ENCODE measurements around the gene PAQR5. TPM values are rescaled to one million over a fixed set of nuclear protein-coding genes. Genes with fewer than 3 reads are reported as not detected.

The PAQR5 gene
- total RNA-seq, 2 donors from 2014 or later: 43.6 to 55.6 TPM

GRCh38 chr15:69375151-69375790 is 76.6 kb downstream of the PAQR5 start:
- H3K4me1 Mint-ChIP-seq: peaks cover 14% of the 10 kb centered on the region
- TF ChIP-seq, protein P1, sequence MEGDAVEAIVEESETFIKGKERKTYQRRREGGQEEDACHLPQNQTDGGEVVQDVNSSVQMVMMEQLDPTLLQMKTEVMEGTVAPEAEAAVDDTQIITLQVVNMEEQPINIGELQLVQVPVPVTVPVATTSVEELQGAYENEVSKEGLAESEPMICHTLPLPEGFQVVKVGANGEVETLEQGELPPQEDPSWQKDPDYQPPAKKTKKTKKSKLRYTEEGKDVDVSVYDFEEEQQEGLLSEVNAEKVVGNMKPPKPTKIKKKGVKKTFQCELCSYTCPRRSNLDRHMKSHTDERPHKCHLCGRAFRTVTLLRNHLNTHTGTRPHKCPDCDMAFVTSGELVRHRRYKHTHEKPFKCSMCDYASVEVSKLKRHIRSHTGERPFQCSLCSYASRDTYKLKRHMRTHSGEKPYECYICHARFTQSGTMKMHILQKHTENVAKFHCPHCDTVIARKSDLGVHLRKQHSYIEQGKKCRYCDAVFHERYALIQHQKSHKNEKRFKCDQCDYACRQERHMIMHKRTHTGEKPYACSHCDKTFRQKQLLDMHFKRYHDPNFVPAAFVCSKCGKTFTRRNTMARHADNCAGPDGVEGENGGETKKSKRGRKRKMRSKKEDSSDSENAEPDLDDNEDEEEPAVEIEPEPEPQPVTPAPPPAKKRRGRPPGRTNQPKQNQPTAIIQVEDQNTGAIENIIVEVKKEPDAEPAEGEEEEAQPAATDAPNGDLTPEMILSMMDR (conservative IDR thresholded peaks at IDR 0.05): no peak

DNA sequence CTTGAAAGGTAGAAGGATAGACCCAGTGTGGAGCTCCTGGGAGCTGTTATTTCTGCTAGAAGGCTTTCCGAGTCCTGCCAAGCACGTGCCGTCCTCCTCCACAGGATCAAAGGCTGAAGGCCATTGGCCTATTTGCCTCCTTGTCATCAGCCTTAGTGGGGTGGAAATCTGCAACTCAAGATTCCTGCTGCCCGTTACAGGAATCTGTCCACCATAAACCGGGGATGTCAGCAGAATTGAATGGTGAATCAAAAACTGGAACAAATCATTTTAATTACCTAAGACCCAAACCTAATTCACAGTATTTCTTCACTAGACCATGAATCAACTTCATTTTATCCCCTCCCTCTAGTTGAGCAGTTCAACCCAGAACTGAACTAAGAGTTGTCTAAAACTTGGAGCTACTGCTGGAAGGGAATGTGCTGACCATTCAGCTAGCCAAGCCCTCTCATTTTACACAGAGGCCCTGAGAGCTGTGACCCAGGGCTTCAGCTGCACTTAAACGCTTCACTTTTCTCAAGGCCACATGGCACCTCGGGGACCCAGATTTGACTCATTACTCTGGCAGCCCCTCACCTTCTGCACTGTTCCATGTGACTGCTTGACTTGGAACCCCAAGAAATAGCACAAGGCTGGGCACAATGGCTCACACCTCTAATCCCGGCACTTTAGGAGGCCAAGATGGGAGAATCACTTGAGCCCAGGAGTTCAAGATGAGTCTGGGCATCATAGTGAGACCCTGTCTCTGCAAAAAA is 78.7 kb downstream of the PAQR5 start:
- H3K27me3 Mint-ChIP-seq (ENCODE audit: insufficient read depth): peaks cover 2% of the 10 kb centered on the region
- no peaks in the 10 kb centered on the region for H3K4me1 ChIP-seq (ENCODE audit: control insufficient read depth, insufficient read depth, low read length)
- no peak overlapping the region for H3K9ac ChIP-seq (ENCODE audit: extremely low read depth, low read length, poor library complexity, severe bottlenecking)
- peaks cover 5% of the 10 kb centered on the region for H3K9me3 Mint-ChIP-seq
- no peaks in the 10 kb centered on the region for H3K27me3 ChIP-seq (ENCODE audit: control insufficient read depth, insufficient read depth, low read length, poor library complexity, severe bottlenecking)
- peaks cover 6% of the 10 kb centered on the region for H3K9me3 ChIP-seq (ENCODE audit: control insufficient read depth, low read length)
- peaks cover 25% of the 10 kb centered on the region for H3K36me3 ChIP-seq (ENCODE audit: control insufficient read depth, insufficient read depth, low read length)
- TF ChIP-seq, protein P1 (conservative IDR thresholded peaks at IDR 0.05): no peak
- H3K4me3 ChIP-seq (ENCODE audit: low read length): no peak overlapping the region
- H3K27ac Mint-ChIP-seq: no peak overlapping the region
- H3K4me3 Mint-ChIP-seq: no peak overlapping the region
- peaks cover 21% of the 10 kb centered on the region for H3K4me1 Mint-ChIP-seq
- 90 to 91% methylated on average over 8 of the region's 8 CpGs for WGBS, 2 experiments (ENCODE audit: insufficient coverage in 1 of 2, insufficient read length in 1 of 2)
- H3K27ac ChIP-seq (ENCODE audit: low read depth, low read length): no peak overlapping the region
- H3K36me3 Mint-ChIP-seq (ENCODE audit: low read depth): peaks cover 32% of the 10 kb centered on the region
- DNase-seq: no peak

More at GRCh38 chr15:69375151-69375790, 76.6 kb downstream of the PAQR5 start:
- H3K4me3 Mint-ChIP-seq: no peak overlapping the region
- DNase-seq: no peak
- peaks cover 5% of the 10 kb centered on the region for H3K9me3 Mint-ChIP-seq
- no peaks in the 10 kb centered on the region for H3K27me3 Mint-ChIP-seq (ENCODE audit: insufficient read depth)
- no peaks in the 10 kb centered on the region for H3K4me1 ChIP-seq (ENCODE audit: control insufficient read depth, insufficient read depth, low read length)
- H3K27me3 ChIP-seq (ENCODE audit: control insufficient read depth, insufficient read depth, low read length, poor library complexity, severe bottlenecking): no peaks in the 10 kb centered on the region
- H3K9me3 ChIP-seq (ENCODE audit: control insufficient read depth, low read length): peaks cover 13% of the 10 kb centered on the region
- no peak overlapping the region for H3K4me3 ChIP-seq (ENCODE audit: low read length)
- 92 to 93% methylated on average over 6 to 8 of the region's 8 CpGs for WGBS, 2 experiments (ENCODE audit: insufficient coverage in 1 of 2, insufficient read length in 1 of 2)
- H3K27ac Mint-ChIP-seq: no peak overlapping the region
- no peak overlapping the region for H3K27ac ChIP-seq (ENCODE audit: low read depth, low read length)
- H3K36me3 ChIP-seq (ENCODE audit: control insufficient read depth, insufficient read depth, low read length): peaks cover 20% of the 10 kb centered on the region
- H3K36me3 Mint-ChIP-seq (ENCODE audit: low read depth): peaks cover 19% of the 10 kb centered on the region
- no peak overlapping the region for H3K9ac ChIP-seq (ENCODE audit: extremely low read depth, low read length, poor library complexity, severe bottlenecking)

GRCh38 chr15:69380100-69380725 is 81.5 kb downstream of the PAQR5 start:
- Histone ChIP-seq H3K4me1 (ENCODE audit: control insufficient read depth, insufficient read depth, low read length) (no peaks in the 10 kb centered on the region), H3K36me3 (ENCODE audit: control insufficient read depth, insufficient read depth, low read length) (peaks cover 20% of the 10 kb centered on the region), H3K27me3 (ENCODE audit: control insufficient read depth, insufficient read depth, low read length, poor library complexity, severe bottlenecking) (no peaks in the 10 kb centered on the region), H3K9ac (ENCODE audit: extremely low read depth, low read length, poor library complexity, severe bottlenecking) (no peak overlapping the region), H3K27ac (ENCODE audit: low read depth, low read length) (no peak overlapping the region), H3K9me3 (ENCODE audit: control insufficient read depth, low read length) (no peaks in the 10 kb centered on the region), H3K4me3 (ENCODE audit: low read length) (no peak overlapping the region)
- H3K9me3 Mint-ChIP-seq: no peaks in the 10 kb centered on the region
- H3K4me1 Mint-ChIP-seq: peaks cover 18% of the 10 kb centered on the region
- H3K36me3 Mint-ChIP-seq (ENCODE audit: low read depth): peaks cover 20% of the 10 kb centered on the region
- H3K4me3 Mint-ChIP-seq: no peak overlapping the region
- no peak overlapping the region for H3K27ac Mint-ChIP-seq
- DNase-seq: peak; percentile 80
- TF ChIP-seq, protein P1 (conservative IDR thresholded peaks at IDR 0.05): peak; percentile 68
- WGBS, 2 experiments (ENCODE audit: insufficient coverage in 1 of 2, insufficient read length in 1 of 2): 81 to 88% methylated on average over 9 of the region's 9 CpGs
- H3K27me3 Mint-ChIP-seq (ENCODE audit: insufficient read depth): peaks cover 2% of the 10 kb centered on the region
